Smooth muscle cell (in vitro differentiated cells): ENCODE results near the gene KIF13A. TPM values are rescaled to one million over a fixed set of nuclear protein-coding genes. Genes with fewer than 3 reads are reported as not detected.

Experiments
- DNase-seq: peaks from one replicate; lab custom pipeline; 2025; ENCODE audit not compliant: unreplicated experiment; lab: John Stamatoyannopoulos, UW
- H2AFZ ChIP-seq: fragments of 200-600 bp; sonication (generic); 2 replicates; pipeline ENCODE4 v1.6.0; 2016; ENCODE audit warnings: antibody characterized with exemption, low read depth, mild to moderate bottlenecking
- H3F3A ChIP-seq: fragments of 200-600 bp; sonication (generic); 2 replicates; pipeline ENCODE4 v1.6.0; 2017; ENCODE audit warnings: antibody characterized with exemption, low read depth
- H3K27ac ChIP-seq: fragments of 200-600 bp; sonication (generic); 2 replicates; pipeline ENCODE4 v1.5.1; 2016; ENCODE audit warnings: low read depth, mild to moderate bottlenecking
- H3K27me3 ChIP-seq: fragments of 200-600 bp; sonication (generic); 2 replicates; pipeline ENCODE4 v1.6.1; 2016; ENCODE audit warnings: low read depth, mild to moderate bottlenecking
- H3K36me3 ChIP-seq: fragments of 200-600 bp; sonication (generic); 2 replicates; pipeline ENCODE4 v1.5.1; 2016; ENCODE audit warnings: low read depth
- H3K4me1 ChIP-seq: fragments of 200-600 bp; sonication (generic); 2 replicates; pipeline ENCODE4 v1.5.1; 2016; ENCODE audit warnings: low read depth
- H3K4me2 ChIP-seq: fragments of 200-600 bp; sonication (generic); 2 replicates; pipeline ENCODE4 v1.6.0; 2016; ENCODE audit warnings: mild to moderate bottlenecking
- H3K4me3 ChIP-seq: fragments of 200-600 bp; sonication (generic); 2 replicates; pipeline ENCODE4 v1.5.1; 2016; ENCODE audit warnings: mild to moderate bottlenecking
- H3K79me2 ChIP-seq: fragments of 200-600 bp; sonication (generic); 2 replicates; pipeline ENCODE4 v1.6.0; 2016; ENCODE audit warnings: low read depth, mild to moderate bottlenecking
- H3K9ac ChIP-seq: fragments of 200-600 bp; sonication (generic); 2 replicates; pipeline ENCODE4 v1.6.0; 2016; ENCODE audit warnings: low read depth
- H3K9me3 ChIP-seq: fragments of 200-600 bp; sonication (generic); replicated peaks from 2 replicates; pipeline ENCODE4 v1.5.1; 2016; ENCODE audit warnings: low read depth
- H4K20me1 ChIP-seq: fragments of 200-600 bp; sonication (generic); 2 replicates; pipeline ENCODE4 v1.6.0; 2016; ENCODE audit warnings: low read depth
- CTCF ChIP-seq: fragments of 200-600 bp; sonication (generic); IDR thresholded peaks from 2 replicates; pipeline ENCODE4 v1.5.1; 2017; ENCODE audit warnings: borderline replicate concordance, mild to moderate bottlenecking, antibody characterized with exemption; ENCODE audit not compliant: insufficient read depth, poor library complexity, severe bottlenecking
- WGBS: methylation state at CpG from one replicate; pipeline ENCODE4 v1.1.7; 2016; ENCODE audit warnings: low lambda C conversion rate; 5-methylcytosine and 5-hydroxymethylcytosine counted together
- polyA plus RNA-seq: library from polyadenylated mRNA; unstranded; fragments of >200 nt; fragmentation: Nextera tagmentation; extraction: Ambion mirVana; gene quantifications from 2 replicates; pipeline ENCODE4 v1.2.1, GENCODE V29; 2016
- total RNA-seq: library from RNA; depleted of rRNA; stranded (reverse); fragments of >200 nt; gene quantifications from 2 replicates; pipeline ENCODE4 v1.2.3, GENCODE V29; 2014

The KIF13A gene
- total and polyA plus RNA-seq, 2 experiments from 2014 or later = 10.4 to 28.4 TPM

GRCh38 chr6:17932330-17932852 is 55.0 kb downstream of the KIF13A start:
- Histone ChIP-seq H3K4me3 (no peak overlapping the region), H3K27me3 (no peaks in the 10 kb centered on the region), H3K27ac (peak overlapping the region; percentile 61), H3F3A (no peaks in the 10 kb centered on the region), H4K20me1 (peaks cover 31% of the 10 kb centered on the region), H3K4me2 (no peak overlapping the region), H3K4me1 (peaks cover 6% of the 10 kb centered on the region), H3K9me3 (no peaks in the 10 kb centered on the region), H2AFZ (no peak overlapping the region), H3K79me2 (peaks cover 63% of the 10 kb centered on the region), H3K36me3 (no peaks in the 10 kb centered on the region), H3K9ac (no peak overlapping the region)
- DNase-seq = no peak
- 54% methylated on average over 5 of the region's 5 CpGs for WGBS
- TF ChIP-seq CTCF = no peak

GRCh38 chr6:17931227-17931626 is 56.2 kb downstream of the KIF13A start:
- Histone ChIP-seq H3K27me3 (no peaks in the 10 kb centered on the region), H3K4me1 (peaks cover 6% of the 10 kb centered on the region), H3K9me3 (no peaks in the 10 kb centered on the region), H4K20me1 (peaks cover 27% of the 10 kb centered on the region), H3K4me3 (no peak overlapping the region), H2AFZ (no peak overlapping the region), H3K36me3 (no peaks in the 10 kb centered on the region), H3K27ac (no peak overlapping the region), H3K79me2 (peaks cover 63% of the 10 kb centered on the region), H3F3A (no peaks in the 10 kb centered on the region), H3K4me2 (no peak overlapping the region), H3K9ac (no peak overlapping the region)
- no peak for TF ChIP-seq CTCF
- no peak for DNase-seq

- no peak for DNase-seq
- Histone ChIP-seq H3F3A (no peaks in the 10 kb centered on the region), H3K4me3 (no peak overlapping the region), H3K4me2 (no peak overlapping the region), H3K36me3 (no peaks in the 10 kb centered on the region), H3K9me3 (no peaks in the 10 kb centered on the region), H3K27me3 (no peaks in the 10 kb centered on the region), H3K4me1 (peaks cover 6% of the 10 kb centered on the region), H3K79me2 (peaks cover 57% of the 10 kb centered on the region), H3K27ac (no peak overlapping the region), H4K20me1 (peaks cover 31% of the 10 kb centered on the region), H2AFZ (no peak overlapping the region), H3K9ac (no peak overlapping the region)
- TF ChIP-seq CTCF = no peak
- WGBS = 84% methylated on average over 5 of the region's 5 CpGs
Observed at GRCh38 chr6:17930321-17930993, 57.0 kb downstream of the KIF13A start.
